Jurkat, Clone E6-1 (cell line): Measurements from ENCODE around the gene LGALS16. TPM values are rescaled to one million over a fixed set of nuclear protein-coding genes. Genes with fewer than 3 reads are reported as not detected.
"Not testable (repeated sequence)": the region's sequence is repeated elsewhere in the genome, so short reads cannot be mapped to it uniquely, and the experiment has no call there.

Experiments used
- DNase-seq: peaks from one replicate; pipeline ENCODE4 v3.0.0-alpha.2; 2011; ENCODE audit warnings: low read depth, low spot score
- H3K4me3 ChIP-seq: 2 replicates; pipeline ENCODE4 v1.5.1; 2011; ENCODE audit warnings: mild to moderate bottlenecking, low read length, control low read depth, moderate library complexity
- polyA plus RNA-seq: library from polyadenylated mRNA; unstranded; fragments of >200 nt; gene quantifications from one replicate; pipeline ENCODE4 v1.2.1, GENCODE V29; 2012; ENCODE audit warnings: missing spikeins; ENCODE audit not compliant: insufficient read length, insufficient read depth

Gene LGALS16
- polyA plus RNA-seq: not detected

- no peak within 1 kb of the TSS for H3K4me3 ChIP-seq
- no peak for DNase-seq
Observed at GRCh38 chr19:39655613-39656012, at the start of gene LGALS16. LGALS16 (plus strand) TSS chr19:39655913; CDS start chr19:39655962, 49 bp downstream.

- DNase-seq: no peak
- no peak overlapping the region for H3K4me3 ChIP-seq
Observed at GRCh38 chr19:39607021-39607420, 48.7 kb upstream of the LGALS16 start.

GRCh38 chr19:39607561-39607960, 48.2 kb upstream of the LGALS16 start:
- H3K4me3 ChIP-seq: no peak overlapping the region
- DNase-seq: no peak

GRCh38 chr19:39613597-39613996, 42.1 kb upstream of the LGALS16 start:
- H3K4me3 ChIP-seq: no peak overlapping the region
- no peak for DNase-seq

- no peak overlapping the region for H3K4me3 ChIP-seq
- no peak for DNase-seq
Observed at GRCh38 chr19:39617745-39618144, 38.0 kb upstream of the LGALS16 start.

GRCh38 chr19:39623946-39624345, 31.8 kb upstream of the LGALS16 start:
- no peak for DNase-seq

GRCh38 chr19:39627631-39628030, 28.1 kb upstream of the LGALS16 start:
- H3K4me3 ChIP-seq, DNase-seq: not testable (repeated sequence)

More at GRCh38 chr19:39623946-39624345, 31.8 kb upstream of the LGALS16 start:
- H3K4me3 ChIP-seq: no peak overlapping the region

GRCh38 chr19:39631178-39631577, 24.5 kb upstream of the LGALS16 start:
- no peak overlapping the region for H3K4me3 ChIP-seq

GRCh38 chr19:39631626-39632025, 24.1 kb upstream of the LGALS16 start:
- no peak for DNase-seq
- no peak overlapping the region for H3K4me3 ChIP-seq

More at GRCh38 chr19:39631178-39631577, 24.5 kb upstream of the LGALS16 start:
- DNase-seq: no peak

GRCh38 chr19:39637891-39638290, 17.8 kb upstream of the LGALS16 start:
- DNase-seq: no peak
- H3K4me3 ChIP-seq: no peak overlapping the region

- H3K4me3 ChIP-seq: no peak overlapping the region
- no peak for DNase-seq
Observed at GRCh38 chr19:39641773-39642172, 13.9 kb upstream of the LGALS16 start.

- no peak for DNase-seq
- no peak overlapping the region for H3K4me3 ChIP-seq
Observed at GRCh38 chr19:39643591-39643990, 12.1 kb upstream of the LGALS16 start.

- no peak overlapping the region for H3K4me3 ChIP-seq
- peak; percentile 37 for DNase-seq
Observed at GRCh38 chr19:39645800-39646411, 9.8 kb upstream of the LGALS16 start.

- H3K4me3 ChIP-seq: no peak overlapping the region
- no peak for DNase-seq
Observed at GRCh38 chr19:39647918-39648317, 7.8 kb upstream of the LGALS16 start.

GRCh38 chr19:39659791-39660190, 4.1 kb downstream of the LGALS16 start:
- no peak for DNase-seq
- H3K4me3 ChIP-seq: no peak overlapping the region

GRCh38 chr19:39660661-39661060, 4.9 kb downstream of the LGALS16 start:
- DNase-seq: no peak
- no peak overlapping the region for H3K4me3 ChIP-seq

GRCh38 chr19:39661565-39661964, 5.9 kb downstream of the LGALS16 start:
- DNase-seq: no peak
- H3K4me3 ChIP-seq: no peak overlapping the region

GRCh38 chr19:39669860-39670259, 14.1 kb downstream of the LGALS16 start:
- DNase-seq, H3K4me3 ChIP-seq: not testable (repeated sequence)

GRCh38 chr19:39670998-39671397, 15.3 kb downstream of the LGALS16 start:
- no peak overlapping the region for H3K4me3 ChIP-seq
- DNase-seq: no peak

GRCh38 chr19:39671739-39672363, 16.1 kb downstream of the LGALS16 start:
- H3K4me3 ChIP-seq: no peak overlapping the region
- DNase-seq: peak; percentile 73

- DNase-seq: no peak
- no peak overlapping the region for H3K4me3 ChIP-seq
Observed at GRCh38 chr19:39672473-39672872, 16.8 kb downstream of the LGALS16 start.
